ENCODE results near the gene MGLL.

The MGLL gene

DNA sequence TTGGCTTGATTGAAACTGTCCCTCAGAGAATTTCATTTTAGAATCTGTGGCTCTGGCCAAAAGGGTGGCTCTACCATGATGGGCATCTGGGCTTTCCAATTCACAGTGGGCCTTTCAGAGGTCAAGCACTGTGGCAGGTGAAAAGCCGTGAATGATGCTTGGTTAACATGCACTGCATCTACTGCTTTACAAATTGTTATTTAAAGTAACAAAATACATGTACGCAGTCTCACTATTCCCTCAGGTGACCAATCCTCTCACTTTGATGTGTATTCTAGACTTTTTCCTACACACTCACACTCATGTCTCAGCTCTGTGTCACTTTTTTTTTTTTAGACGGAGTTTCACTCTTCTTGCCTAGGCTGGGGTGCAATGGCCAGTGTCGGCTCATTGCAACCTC is 70.5 kb downstream of the MGLL start:
- DNase-seq, result no peak

DNA sequence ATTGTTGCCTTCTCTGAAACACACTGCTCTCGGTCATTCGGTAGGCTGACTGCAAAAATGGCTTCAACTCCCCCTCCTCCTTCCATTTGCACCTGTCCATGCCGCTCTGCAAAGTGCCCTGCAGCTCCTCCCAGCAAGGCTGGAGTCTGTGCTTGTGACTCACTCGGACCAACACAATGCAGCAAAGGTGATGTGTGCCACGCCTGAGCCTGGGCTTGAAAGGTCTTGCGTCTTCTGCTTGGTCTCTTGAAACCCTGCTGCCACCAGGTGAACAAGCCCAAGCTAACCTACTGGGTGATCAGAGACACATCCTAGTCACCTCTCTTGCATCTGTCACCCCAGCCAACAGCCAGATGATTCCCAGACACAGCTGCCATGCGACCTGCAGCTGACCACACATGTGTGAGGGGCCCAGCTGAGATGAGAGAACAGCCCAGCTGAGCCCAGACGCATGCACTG is 71.1 kb downstream of the MGLL start:
- no peak for DNase-seq

DNA sequence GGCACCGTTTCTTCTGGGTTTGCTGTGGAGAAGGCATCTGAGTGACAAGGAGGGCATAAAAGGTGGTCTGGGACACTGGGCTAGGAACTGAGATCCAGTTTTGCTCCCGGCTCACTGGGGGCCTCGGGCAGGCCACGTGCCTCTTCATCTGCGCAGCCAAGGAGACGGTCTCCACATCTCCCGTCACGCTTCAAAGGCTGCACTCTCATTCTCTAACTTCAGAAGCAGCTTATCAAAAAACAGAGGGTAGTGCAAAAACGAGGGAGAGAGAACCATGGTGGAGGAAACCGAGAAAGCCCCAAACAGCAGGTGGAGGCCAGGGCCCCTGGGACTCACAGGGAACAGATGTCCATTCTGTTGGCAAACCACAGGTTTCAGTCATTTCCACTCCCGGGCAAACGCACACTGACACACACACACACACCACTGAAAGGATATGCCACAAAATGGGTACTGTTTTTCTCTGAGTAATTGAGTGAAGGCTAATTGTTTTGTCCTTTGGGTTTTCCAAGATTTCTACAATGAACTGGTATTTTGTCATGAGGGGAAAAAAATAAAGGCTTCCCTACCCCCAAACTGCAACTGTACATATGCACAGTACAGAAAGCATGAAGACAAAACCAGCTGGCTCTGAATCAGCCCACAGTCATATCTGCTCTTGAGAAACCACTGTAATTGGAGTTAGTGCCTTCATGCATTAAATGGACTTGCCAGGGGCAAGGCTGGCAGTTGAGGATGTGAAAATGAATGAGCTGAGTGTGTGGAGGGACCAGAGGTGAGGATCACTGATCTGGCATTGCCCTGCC is 71.9 kb downstream of the MGLL start:
- DNase-seq, result no peak

DNA sequence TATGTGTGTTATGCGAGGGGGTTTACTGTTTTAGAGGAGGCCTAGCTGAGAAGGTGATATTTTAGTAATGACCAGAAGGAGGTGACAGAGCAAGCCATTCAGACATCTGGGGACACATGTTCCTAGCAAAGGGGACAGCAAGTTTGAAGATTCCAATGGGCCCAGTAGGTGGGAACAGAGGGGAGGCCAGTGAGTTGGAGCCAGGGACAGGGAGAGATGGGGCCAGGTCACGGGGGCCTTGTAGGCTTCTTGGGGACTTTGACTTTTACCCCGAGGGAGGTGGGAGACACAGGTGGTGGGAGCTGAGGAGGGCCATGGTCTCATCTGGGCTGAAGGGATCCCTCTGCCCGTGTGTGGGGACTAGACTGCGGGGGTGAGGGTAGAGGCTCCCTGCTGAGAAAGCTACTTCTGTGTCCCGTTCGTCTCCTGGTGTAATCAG is 72.5 kb downstream of the MGLL start:
- DNase-seq, result no peak

DNA sequence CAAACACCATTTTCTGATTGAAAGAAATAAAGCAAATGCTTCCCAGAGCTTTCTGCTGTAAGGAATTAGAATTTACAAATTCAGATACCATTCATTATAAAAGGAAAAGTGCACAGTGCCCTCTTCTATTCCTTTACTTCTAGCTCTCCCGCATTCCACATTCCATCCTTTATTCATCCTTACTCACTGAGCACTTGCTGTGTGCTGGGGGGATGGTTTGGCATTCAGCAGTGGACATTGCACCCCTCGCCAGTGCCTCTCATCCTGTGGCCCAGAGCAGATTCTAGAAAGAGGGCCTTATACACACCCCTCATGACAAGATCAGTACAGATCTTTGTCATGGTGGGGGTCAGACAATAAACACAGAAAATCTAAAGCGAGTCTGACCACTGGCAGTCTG is 73.0 kb downstream of the MGLL start:
- no peak for DNase-seq

DNA sequence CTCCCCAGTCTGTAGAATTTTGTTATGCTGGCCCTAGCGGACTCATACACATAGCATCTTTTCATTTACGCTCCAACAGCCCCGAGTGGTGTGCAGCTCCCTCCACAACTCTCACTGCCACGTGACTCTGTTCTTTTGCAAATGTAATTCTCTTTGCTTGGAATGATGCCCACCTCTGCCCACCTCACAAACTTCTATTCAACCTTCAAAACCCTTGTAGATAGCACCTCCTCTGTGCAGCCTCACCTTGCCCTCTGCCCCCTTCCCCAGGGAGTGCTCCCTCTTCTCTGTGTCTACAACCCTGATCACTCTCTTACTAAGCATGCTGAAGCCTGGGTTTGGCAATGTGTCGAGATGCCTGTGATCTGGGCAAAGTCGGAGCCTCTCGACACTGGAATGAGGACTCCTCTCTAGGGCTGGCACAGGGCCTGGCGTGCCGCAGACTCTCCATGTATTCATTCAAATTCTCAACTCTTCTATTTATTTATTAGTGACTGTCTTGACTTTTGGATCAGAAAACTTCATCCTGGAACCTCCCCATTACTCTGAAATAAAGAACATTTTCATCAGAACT is 73.5 kb downstream of the MGLL start:
- DNase-seq, result no peak

DNA sequence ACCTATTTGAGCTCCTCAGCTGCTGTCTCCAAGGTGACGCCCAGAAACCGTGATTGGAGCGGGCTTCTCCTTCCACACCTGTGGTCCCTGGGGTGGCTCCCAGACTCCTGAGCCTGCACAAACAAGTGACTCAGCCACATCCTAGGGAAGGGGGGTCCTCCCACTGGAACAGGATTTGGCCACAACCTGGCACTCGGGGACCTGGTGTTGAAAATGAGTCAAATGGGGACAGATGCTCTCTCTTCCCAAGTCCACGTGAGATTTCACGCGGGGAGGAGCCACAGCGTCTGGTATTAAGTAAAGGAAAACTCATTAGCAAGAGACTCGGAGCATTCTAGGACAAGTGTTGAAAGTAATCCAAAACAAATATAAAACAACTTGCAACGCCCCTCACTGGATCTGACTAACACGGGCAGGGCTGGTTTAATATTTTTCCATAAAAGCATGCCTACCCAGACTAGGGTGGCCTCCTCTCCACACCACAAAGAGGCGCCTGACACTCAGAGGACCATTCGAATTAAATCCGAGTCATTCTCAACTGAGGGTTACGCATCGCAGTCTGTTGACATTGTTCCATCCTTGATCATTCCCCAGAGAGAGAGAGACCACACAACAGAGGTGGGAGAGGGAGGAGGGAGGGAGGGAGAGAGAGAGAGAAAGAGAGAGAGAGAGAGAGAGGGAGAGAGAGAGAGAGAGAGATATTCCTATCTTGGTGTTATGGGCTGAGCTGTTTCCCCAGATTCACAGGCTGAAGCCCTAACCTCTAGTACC is 74.4 kb downstream of the MGLL start:
- DNase-seq, result no peak

DNA sequence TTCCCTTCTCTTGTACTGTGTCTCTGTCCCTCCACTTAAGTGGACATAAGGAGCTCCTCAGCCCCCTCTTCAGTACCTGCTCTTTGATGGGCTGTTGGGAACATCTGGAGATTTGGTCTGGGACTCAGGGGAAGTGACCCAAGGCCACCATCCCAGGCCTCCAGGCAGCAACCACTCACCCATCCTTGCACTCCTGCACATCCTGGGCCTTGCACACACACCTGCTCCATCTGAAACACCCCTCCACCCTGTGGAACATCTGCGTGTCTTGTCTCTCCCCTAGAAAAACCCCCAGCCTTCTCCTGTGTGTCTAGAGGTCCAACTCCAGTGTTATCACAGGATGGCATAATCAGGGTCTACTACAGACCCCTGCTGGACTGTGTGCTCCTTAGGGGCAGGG is 75.2 kb downstream of the MGLL start:
- no peak for DNase-seq

DNA sequence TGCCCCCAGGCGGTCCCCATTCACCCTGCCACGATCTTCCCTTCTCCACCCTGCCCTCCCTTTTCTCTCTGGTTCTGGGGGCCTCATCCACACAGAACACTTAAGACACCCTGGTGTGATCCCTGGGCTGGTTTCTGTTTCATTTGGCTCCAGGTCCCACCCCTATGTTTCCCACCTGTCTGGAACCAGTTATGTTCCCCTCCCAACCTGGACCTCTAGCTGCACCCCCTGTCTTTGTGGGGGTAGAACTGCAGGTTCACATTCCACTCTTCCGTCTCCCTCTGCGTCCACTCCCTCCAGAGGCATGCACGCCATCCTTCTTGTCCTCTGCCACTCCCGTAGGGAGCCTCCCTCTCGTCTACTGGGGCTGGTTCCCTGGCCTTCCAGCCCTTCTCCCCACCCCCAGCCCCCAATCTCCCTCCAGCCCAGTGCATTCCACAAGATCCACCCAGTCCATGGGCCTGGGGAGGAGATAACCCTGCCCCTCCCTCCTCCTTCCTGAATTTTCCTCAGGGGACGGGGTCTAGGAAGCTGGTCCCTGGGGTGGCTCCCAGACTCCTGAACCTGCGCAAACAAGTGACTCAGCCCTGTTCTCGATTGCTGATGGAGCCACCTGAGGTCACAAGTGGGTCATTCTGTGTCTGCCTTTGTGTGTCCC is 75.8 kb downstream of the MGLL start:
- DNase-seq, result no peak

DNA sequence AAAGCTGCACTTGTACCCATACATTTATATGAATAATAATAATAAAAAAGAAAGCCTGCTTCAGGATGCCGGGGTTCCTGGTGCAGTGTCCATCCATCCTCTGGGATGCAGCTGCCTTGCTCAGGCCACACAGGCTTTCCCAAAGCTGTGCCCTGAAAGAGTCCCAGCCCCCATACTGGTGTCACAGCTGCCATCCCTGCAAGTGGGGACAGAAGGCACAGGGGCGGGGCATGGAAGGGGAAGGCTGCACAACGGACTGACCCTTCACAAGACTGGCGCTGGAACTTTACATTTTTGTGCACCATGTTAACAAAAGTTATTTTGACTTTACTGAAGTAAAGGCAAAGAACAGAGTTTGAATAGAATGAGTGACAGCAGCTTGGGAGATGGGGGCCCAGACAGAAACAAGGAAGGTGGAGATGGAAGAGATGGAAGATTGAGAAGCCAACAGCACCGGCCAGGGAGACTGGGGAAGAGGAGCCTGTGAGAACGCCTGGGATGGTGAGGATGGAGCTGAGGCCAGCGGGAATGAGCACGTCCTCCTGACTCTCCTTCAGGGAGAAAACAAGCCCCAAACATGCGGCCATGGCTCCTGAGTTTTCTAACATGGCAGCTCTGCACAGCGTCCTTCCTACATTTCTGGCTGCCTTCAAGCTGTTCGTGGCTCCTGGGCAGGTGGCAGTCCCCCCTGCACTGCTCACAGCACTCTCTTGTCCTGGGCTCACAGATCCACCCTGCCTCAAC is 76.5 kb downstream of the MGLL start:
- DNase-seq, result no peak

DNA sequence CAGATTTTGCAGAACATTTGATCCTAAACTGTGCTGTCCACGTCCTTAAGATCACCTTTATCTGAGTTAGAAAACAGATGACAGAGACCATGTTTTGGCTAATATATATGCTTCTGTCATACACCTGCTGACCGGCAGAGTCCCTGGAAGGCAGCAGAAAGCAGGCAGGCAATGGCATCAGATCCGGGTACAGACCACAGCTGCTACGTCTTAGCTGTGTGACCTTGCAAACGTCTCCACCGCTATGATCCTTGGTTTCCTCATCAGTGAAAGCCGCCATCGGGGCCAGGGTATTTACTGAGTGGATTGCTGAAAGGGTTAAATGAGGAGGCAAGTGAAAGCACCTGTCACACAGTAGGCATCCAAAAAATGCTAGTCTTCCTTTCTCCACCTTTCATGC is 77.4 kb downstream of the MGLL start:
- DNase-seq, result no peak

DNA sequence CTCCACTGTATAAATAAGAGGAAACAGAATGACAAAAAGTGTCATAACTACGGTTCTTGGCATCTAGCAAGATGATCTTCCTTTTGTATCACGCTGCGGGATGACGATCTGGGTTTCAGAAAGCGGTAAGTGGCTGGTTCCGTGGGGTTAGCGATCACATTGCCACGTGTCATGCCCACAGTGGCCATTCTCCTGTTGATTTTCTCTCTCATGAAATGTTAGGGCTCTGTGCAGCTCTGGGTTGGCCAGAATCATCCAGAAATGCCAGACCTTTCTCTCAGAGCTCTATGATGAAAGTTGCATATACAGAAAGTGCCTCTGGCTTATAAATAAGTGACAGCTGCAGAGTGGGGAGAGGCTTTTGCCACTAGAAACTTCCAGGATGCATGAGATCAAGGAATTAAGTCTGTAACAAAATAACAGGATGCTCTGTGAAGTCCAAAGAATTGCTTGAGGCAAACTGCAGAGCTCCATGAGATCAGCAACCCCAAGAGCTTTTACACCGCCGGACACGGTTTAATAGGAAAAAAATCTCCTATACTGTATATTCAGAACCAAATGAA is 78.0 kb downstream of the MGLL start:
- DNase-seq, result no peak

DNA sequence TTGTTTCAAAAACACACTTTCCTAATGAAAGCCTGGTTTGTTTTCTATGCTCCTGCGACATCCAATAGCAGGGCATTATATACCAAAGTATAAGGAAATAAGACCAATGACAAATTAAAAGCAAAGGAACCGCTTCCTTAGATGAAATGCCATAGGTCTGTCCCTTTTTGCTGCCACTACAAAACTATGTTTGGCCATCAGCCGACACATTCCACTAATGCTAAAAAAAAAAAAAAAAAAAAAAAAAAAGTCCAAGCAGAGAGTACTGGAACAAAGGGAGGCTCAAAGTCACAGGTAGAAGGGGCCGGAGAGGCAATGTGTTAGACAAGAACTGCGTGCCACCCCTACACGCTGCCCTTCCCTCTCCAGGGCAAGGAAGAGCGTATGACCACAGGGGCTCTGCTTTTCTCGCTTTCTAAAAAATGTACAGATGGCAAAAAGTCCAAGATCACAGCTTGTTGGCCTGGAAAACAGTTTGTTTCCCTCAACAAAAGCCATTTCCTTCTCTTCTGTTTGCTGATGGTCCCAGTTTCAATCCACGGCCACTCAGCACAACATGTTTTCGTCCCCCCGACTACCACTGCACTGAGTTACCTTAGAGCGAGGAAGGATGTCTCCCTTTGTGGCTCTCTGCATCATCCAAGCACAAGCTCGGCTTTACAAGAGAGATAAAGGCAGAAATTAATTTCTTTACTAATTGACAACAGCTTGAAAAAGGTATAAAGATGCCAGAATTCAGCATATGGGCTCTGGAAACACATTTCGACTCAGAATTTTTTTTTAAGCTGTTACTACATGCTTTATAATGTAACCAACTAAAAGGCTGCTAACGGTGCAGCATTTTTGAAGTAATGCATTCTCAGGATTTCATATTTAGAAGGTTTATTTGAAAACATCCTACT is 78.7 kb downstream of the MGLL start:
- no peak for DNase-seq

DNA sequence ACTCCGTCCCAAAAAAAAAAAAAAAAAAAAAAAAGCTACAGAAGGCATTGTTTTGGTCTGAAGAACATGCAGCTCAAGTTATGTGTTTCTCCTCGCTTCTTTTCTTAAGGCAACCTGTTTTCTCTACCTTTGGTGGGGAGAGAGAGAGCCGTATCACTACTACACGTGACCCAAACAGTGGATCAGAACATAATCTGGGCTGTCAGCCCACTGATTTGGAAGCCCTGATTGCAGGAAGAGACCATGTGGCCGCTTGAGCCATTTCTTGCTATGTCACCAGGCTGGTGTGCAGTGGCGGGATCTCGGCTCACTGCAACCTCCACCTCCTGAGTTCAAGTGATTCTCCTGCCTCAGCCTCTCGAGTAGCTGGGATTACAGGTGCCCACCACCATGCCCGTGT is 79.7 kb downstream of the MGLL start:
- DNase-seq, result no peak

DNA sequence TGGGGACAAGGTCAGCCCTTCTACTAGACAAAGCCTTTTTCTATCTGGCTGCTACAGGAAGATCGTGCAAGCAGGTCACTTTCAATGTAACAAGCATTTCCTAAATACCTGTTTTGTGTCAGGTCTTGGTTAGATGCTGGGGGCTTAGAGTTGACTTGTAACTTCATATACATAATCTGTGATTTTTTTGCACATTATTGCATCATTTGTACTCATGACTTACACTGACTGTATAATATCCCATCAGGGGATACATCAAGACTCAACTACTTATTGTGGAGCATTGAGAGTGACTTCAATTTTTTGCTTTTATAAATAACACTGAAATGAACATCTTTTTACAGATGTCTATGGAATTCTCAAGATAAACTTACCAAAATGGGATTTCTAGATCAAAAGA is 80.6 kb downstream of the MGLL start:
- no peak for DNase-seq

DNA sequence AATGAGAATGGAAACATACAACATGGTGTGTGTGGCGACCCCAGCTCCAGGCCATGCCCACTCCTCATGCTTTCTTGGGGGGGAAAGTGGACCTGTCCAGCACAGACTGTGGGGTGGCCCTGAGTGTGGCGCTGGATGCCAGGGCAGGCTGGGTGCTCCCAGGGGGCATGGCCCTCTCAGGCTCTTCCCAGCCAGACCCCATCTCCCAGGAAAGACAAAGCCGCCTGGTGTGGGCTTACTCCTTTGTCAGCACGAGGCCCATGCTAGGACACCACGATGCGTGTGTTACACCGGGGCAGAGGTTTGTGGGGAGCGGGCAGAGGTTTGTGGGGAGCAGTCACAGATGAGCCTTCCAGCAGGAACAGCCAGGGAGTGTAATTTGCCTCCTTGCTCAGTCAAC is 81.1 kb downstream of the MGLL start:
- DNase-seq, result no peak

DNA sequence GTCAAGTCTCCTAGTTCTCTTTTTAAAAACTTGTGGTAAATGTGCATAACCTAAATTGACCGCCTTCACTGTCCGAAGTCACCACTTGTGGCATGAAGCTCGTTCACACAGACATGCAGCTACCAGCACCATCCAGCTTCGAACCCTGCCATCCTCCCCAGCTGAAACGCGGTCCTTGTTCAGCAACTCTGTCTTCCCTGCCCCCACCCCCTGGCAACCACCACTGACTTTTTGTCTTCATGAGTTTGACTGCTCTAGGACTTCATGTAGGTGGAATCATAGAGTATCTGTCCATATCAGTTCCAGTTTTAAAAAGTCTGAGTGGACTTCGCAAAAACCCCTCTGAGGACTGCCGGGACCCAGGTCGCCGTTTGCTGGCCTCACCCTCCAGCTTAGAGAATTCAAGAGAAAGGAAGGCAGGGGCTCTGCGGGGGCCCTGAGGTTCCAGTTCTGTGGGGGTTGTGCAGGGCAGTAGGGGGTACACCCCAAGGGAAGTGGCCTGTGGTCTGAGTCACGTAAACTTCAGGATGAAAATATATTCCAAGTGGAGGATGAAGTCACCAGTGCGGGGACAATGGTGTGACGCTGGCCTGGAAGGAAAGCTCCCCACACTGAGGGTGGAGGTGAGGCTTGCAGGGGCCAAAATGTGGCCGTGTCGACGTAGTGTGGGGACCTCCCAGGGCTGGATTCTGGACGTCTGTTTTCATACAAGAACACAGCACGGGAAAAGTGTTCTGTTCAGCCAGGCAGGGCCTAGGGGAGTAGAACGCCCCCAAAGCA is 82.0 kb downstream of the MGLL start:
- DNase-seq, result no peak

DNA sequence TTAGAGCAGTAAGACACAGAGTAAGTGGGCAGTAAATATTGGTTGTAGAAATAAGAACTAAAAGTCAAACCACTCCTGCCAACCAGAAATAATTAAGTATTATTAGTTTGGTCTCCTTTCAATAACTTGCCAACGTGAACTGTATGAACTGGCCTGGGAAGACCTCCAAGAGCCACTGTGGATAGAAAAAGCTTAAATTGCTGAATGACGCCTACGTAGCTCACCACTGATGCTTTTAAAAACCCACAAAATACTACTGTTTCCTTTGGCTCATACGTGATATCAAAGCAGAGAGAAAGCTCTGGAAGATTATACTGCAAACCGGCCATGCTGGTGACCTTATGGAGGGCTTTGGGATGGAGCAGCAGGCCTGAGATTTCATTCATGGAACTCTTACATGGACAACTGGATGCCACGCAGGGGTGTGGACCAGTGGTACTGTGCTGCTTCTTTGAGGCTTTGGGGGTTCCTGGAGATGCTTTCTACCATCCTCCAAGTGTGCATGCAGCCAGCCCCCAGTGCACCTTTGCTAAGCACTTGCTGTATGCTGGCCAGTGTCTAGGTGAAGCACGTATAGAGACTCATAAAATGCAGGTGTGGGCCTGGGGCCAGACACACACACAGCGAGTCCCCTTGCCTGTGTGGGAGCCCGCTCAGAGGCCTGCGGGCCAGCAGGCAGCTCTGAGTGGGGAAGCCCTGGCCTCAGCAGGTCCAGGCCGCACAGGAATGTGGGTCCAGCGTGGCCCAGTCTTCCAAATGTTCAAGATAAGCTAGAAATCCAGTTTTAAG is 82.8 kb downstream of the MGLL start:
- no peak for DNase-seq

DNA sequence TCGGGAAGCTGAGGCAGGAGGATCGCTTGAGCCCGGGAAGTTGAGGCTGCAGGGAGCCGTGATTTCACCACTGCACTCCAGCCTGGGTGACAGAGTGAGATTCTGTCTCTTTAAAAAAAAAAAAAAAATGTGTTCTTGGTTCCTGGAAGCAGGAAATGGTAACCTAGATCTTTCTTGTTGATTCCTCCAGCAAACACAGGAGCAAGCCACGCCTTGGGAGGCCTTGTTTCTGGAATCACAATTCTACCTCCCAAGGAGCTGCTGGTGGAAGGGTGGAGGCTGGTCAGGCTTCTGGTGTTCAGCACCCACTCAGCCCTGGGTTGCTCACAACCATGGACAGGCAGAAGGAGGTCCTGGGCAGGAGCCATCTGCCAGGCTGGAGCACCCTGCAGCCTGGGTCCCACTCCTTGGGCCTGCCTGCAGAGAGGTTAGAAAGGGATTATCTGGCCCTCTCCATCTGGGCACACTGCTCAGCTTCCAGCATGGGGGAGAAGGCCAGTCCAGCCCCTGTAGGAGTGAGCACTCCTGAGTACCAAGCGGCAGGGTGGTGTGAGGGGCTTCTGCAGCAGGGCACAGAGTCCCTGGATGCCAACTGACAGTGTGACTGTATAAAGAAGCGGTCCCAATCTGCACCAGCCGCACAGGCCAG is 84.0 kb downstream of the MGLL start:
- no peak for DNase-seq

All from CD4-positive, alpha-beta T cell treated with Interleukin-10 for 1 hour (primary cell).